Trophoblast cell (in vitro differentiated cells and primary cell): ENCODE results near the gene SULF2.

Source experiments
- DNase-seq, 2 donors: peaks; one replicate each; pipeline ENCODE4 v3.0.0-alpha.2; 2016
- H2AFZ ChIP-seq: 2 replicates; pipeline ENCODE4 v1.6.1; 2013; ENCODE audit warnings: low read length, moderate library complexity, mild to moderate bottlenecking; ENCODE audit not compliant: insufficient read depth, poor library complexity
- H2AK5ac ChIP-seq: 2 replicates; pipeline ENCODE4 v1.6.1; 2013; ENCODE audit warnings: mild to moderate bottlenecking, low read length
- H2BK120ac ChIP-seq: 2 replicates; pipeline ENCODE4 v1.6.1; 2013; ENCODE audit warnings: low read length, mild to moderate bottlenecking, moderate library complexity; ENCODE audit not compliant: insufficient read depth, poor library complexity
- H2BK12ac ChIP-seq: 2 replicates; pipeline ENCODE4 v1.6.1; 2013; ENCODE audit warnings: mild to moderate bottlenecking, low read length, moderate library complexity
- H2BK5ac ChIP-seq: 2 replicates; pipeline ENCODE4 v1.6.1; 2013; ENCODE audit warnings: low read length, low read depth, moderate library complexity, mild to moderate bottlenecking; ENCODE audit not compliant: poor library complexity
- H3K14ac ChIP-seq: 2 replicates; pipeline ENCODE4 v1.6.1; 2013; ENCODE audit warnings: mild to moderate bottlenecking, low read length
- H3K18ac ChIP-seq: 2 replicates; pipeline ENCODE4 v1.6.1; 2013; ENCODE audit warnings: mild to moderate bottlenecking, low read length
- H3K23ac ChIP-seq: 2 replicates; pipeline ENCODE4 v1.6.1; 2013; ENCODE audit warnings: low read length
- H3K27ac ChIP-seq: 2 replicates; pipeline ENCODE4 v1.5.1; 2013; ENCODE audit warnings: low read depth, mild to moderate bottlenecking, inconsistent platforms, low read length, moderate library complexity
- H3K27me3 ChIP-seq: 2 replicates; pipeline ENCODE4 v1.6.1; 2013; ENCODE audit warnings: inconsistent platforms, mild to moderate bottlenecking, low read length, moderate library complexity; ENCODE audit not compliant: insufficient read depth
- H3K36me3 ChIP-seq, 2 experiments: 1 replicate in 1 of 2; 2 replicates in 1 of 2; pipeline ENCODE4 v1.6.1; 2013; ENCODE audit warnings: low read length in 2 of 2, mild to moderate bottlenecking in 2 of 2, moderate library complexity in 1 of 2; ENCODE audit not compliant: insufficient read depth in 2 of 2, control insufficient read depth in 1 of 2
- H3K4ac ChIP-seq: 2 replicates; pipeline ENCODE4 v1.6.1; 2013; ENCODE audit warnings: low read depth, mild to moderate bottlenecking, low read length, moderate library complexity
- H3K4me1 ChIP-seq, 2 experiments: 1 replicate in 1 of 2; 2 replicates in 1 of 2; pipeline ENCODE4 v1.6.1; 2013; ENCODE audit warnings: low read length in 2 of 2, mild to moderate bottlenecking in 2 of 2, moderate library complexity in 1 of 2; ENCODE audit not compliant: insufficient read depth in 2 of 2, control insufficient read depth in 1 of 2
- H3K4me2 ChIP-seq: 2 replicates; pipeline ENCODE4 v1.6.1; 2013; ENCODE audit warnings: inconsistent platforms, mild to moderate bottlenecking, low read length, moderate library complexity
- H3K4me3 ChIP-seq: 2 replicates; pipeline ENCODE4 v1.5.1; 2013; ENCODE audit warnings: mild to moderate bottlenecking, low read depth, low read length, inconsistent platforms
- H3K79me1 ChIP-seq: one replicate; pipeline ENCODE4 v1.6.1; 2013; ENCODE audit warnings: low read length
- H3K79me2 ChIP-seq: 2 replicates; pipeline ENCODE4 v1.6.1; 2013; ENCODE audit warnings: low read length, mild to moderate bottlenecking; ENCODE audit not compliant: control insufficient read depth, insufficient read depth, poor library complexity
- H3K9ac ChIP-seq: 2 replicates; pipeline ENCODE4 v1.6.1; 2013; ENCODE audit warnings: mild to moderate bottlenecking, low read length
- H3K9me3 ChIP-seq: 2 replicates; pipeline ENCODE4 v1.6.1; 2013; ENCODE audit warnings: low read depth, mild to moderate bottlenecking, control low read depth, inconsistent platforms, low read length; ENCODE audit not compliant: insufficient read depth
- H4K12ac ChIP-seq: 2 replicates; pipeline ENCODE4 v1.6.1; 2013; ENCODE audit warnings: low read depth, mild to moderate bottlenecking, low read length, moderate library complexity
- H4K8ac ChIP-seq: 2 replicates; pipeline ENCODE4 v1.6.1; 2013; ENCODE audit warnings: low read depth, mild to moderate bottlenecking, low read length, moderate library complexity
- H4K91ac ChIP-seq: one replicate; pipeline ENCODE4 v1.6.1; 2013; ENCODE audit warnings: low read depth, mild to moderate bottlenecking, low read length, moderate library complexity
- WGBS: extraction: QIAGEN DNeasy Blood & Tissue Kit; methylation state at CpG from one replicate; pipeline ENCODE4 v1.1.7; 2013; ENCODE audit warnings: missing lambda C conversion rate; ENCODE audit not compliant: insufficient read length, insufficient coverage; ENCODE audit errors: extremely low coverage; 5-methylcytosine and 5-hydroxymethylcytosine counted together

The SULF2 gene

DNA sequence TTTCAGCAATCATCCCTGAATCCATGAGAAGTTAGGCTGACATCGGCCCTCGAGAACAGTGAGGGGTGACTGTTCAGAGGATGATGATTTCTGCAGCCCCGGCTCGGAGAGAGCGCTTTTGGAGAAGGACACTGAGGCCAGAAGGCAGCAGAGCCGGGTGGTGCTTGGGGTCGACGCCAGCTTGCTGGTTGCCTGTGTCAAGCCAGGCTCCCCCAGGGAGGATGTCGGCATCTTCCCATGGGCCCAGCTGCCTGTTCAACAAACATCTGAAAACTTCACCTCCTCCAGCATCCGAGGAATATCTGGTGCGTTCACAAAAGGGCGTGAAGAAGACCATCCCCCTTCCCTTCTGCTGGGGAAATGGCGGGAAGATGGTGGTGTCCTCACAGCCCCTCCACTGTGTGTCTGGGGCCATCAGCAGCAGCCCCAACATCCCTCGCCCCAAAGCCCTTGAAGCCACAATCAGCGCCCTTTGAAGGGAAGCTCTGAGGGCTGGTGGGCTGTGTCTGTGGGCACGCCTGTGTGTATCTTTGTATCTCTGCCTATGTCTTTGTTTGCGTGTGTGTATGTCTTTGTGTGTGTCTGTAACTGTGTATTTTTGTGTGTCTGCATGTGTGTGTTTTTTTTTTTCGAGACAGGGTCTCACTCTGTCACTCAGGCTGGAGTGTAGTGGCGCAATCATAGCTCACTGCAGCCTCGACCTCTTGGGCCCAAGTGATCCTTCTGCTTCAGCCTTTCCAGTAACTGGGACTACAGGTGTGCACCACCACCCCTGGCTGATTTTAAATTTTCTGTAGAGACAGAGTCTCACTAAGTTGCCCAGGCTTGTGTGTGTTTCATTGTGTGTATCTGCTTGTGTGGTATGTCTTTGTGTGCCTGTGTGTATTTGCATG lies 97.9 kb downstream of the SULF2 start:
- H3K4me2 ChIP-seq: no peak overlapping the region
- no peak overlapping the region for H2AK5ac ChIP-seq
- no peak overlapping the region for H3K27ac ChIP-seq
- H3K79me1 ChIP-seq: no peaks in the 10 kb centered on the region
- no peak overlapping the region for H4K8ac ChIP-seq
- H3K79me2 ChIP-seq: no peaks in the 10 kb centered on the region
- H2BK5ac ChIP-seq: no peak overlapping the region
- H3K27me3 ChIP-seq: no peaks in the 10 kb centered on the region
- H4K12ac ChIP-seq: no peak overlapping the region
- no peak overlapping the region for H2BK120ac ChIP-seq
- H3K4me3 ChIP-seq: no peak overlapping the region
- peaks cover 12% of the 10 kb centered on the region for H3K9me3 ChIP-seq
- H2AFZ ChIP-seq: no peak overlapping the region
- no peak overlapping the region for H3K4ac ChIP-seq
- H3K4me1 ChIP-seq: peaks cover 0 to 2% of the 10 kb centered on the region in 2 experiments
- no peak overlapping the region for H2BK12ac ChIP-seq
- no peak overlapping the region for H3K14ac ChIP-seq
- no peak overlapping the region for H4K91ac ChIP-seq
- DNase-seq: no peak
- H3K23ac ChIP-seq: no peak overlapping the region
- no peak overlapping the region for H3K9ac ChIP-seq
- WGBS: no CpG with 5 or more reads among the region's 20 CpGs
- H3K18ac ChIP-seq: no peak overlapping the region
- H3K36me3 ChIP-seq: peaks cover 22 to 28% of the 10 kb centered on the region in 2 experiments

DNA sequence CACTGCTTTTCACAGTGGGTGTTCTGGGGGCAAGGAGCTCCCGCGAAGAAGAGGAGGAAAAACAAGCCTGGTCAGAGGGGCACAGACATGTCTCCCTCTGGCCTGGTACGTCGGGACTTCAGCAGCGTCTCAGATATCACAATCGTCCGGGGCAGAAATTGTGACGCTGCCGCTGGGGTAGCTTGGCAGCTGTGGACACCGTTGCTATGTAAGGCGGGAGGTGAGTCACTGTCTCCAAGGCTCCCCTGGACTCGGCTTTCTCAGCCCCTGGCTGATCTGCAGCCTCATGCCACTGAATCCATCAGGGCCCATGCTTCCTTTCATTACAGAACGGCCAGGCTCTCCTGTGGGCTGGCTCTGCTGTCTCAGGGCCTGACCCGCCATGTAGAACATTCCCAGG lies 98.7 kb downstream of the SULF2 start:
- Histone ChIP-seq H4K91ac (no peak overlapping the region), H3K27ac (no peak overlapping the region)

DNA sequence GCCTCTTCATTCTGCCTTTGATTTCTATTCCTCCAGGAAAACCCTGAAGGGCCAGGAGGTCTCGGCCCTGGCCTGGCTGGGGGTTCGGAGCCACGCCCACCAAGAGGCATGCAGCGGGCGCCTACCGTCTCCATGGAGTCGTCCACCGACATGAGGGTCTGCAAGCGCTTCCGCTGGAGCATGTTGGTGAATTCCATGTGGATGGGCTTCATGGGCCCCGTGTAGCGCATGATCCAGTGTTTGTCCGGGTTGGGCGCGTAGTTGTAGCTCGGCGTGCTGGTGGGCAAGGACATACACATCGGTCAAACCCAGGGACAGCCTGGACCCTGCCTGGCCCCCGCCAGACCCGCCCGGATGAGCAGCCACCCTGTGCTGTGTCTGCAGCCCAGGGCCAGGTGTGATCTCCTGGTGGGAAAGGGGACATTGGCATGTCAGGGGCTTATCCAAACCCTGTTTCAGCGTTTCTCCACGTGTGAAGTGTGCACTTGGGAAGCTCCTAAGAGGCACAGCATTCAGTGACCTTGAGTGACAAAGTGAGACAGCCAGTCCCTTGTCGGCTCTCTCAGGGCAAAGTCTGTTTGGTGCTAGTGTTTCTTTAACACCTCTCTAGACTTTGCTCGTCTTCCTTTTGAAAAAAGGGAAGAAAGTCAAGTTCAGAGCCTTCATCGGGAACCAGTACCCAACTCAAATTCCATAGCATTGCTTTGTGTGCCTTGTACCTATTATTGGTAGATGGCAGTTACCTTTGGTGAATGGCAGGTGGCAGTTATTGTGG lies 100.8 kb downstream of the SULF2 start:
- H3K36me3 ChIP-seq: peaks cover 19 to 26% of the 10 kb centered on the region in 2 experiments
- H3K27me3 ChIP-seq: no peaks in the 10 kb centered on the region
- H3K9ac ChIP-seq: no peak overlapping the region
- no peak overlapping the region for H2AFZ ChIP-seq
- no peak overlapping the region for H2BK5ac ChIP-seq
- H3K14ac ChIP-seq: no peak overlapping the region
- H4K12ac ChIP-seq: no peak overlapping the region
- no peak overlapping the region for H4K91ac ChIP-seq
- H3K4me1 ChIP-seq: peaks cover 0 to 8% of the 10 kb centered on the region in 2 experiments
- no peaks in the 10 kb centered on the region for H3K79me1 ChIP-seq
- no peak overlapping the region for H3K18ac ChIP-seq
- H3K4me2 ChIP-seq: no peak overlapping the region
- H2AK5ac ChIP-seq: no peak overlapping the region
- H3K4me3 ChIP-seq: no peak overlapping the region
- no peak overlapping the region for H3K4ac ChIP-seq
- DNase-seq: no peak
- no peak overlapping the region for H3K27ac ChIP-seq
- no peak overlapping the region for H2BK12ac ChIP-seq
- H3K23ac ChIP-seq: no peak overlapping the region
- no CpG with 5 or more reads among the region's 26 CpGs for WGBS
- H3K9me3 ChIP-seq: peaks cover 6% of the 10 kb centered on the region
- H4K8ac ChIP-seq: no peak overlapping the region
- no peak overlapping the region for H2BK120ac ChIP-seq
- H3K79me2 ChIP-seq: no peaks in the 10 kb centered on the region

More for the DNA sequence above, 98.7 kb downstream of the SULF2 start:
- no peak overlapping the region for H2BK12ac ChIP-seq
- no peak overlapping the region for H3K4me2 ChIP-seq
- no peak overlapping the region for H2BK5ac ChIP-seq
- H3K4me1 ChIP-seq: peaks cover 0 to 8% of the 10 kb centered on the region in 2 experiments
- no peak overlapping the region for H3K18ac ChIP-seq
- no peak overlapping the region for H3K4ac ChIP-seq
- no peak overlapping the region for H2BK120ac ChIP-seq
- no peak overlapping the region for H3K9ac ChIP-seq
- no CpG with 5 or more reads among the region's 14 CpGs for WGBS
- H2AK5ac ChIP-seq: no peak overlapping the region
- no peak overlapping the region for H2AFZ ChIP-seq
- peaks cover 23 to 28% of the 10 kb centered on the region in 2 experiments for H3K36me3 ChIP-seq
- H3K79me2 ChIP-seq: no peaks in the 10 kb centered on the region
- H4K8ac ChIP-seq: no peak overlapping the region
- H3K4me3 ChIP-seq: no peak overlapping the region
- peaks cover 10% of the 10 kb centered on the region for H3K9me3 ChIP-seq
- peak; percentile 48 to 62 for DNase-seq
- no peak overlapping the region for H3K23ac ChIP-seq
- no peaks in the 10 kb centered on the region for H3K79me1 ChIP-seq
- no peak overlapping the region for H3K14ac ChIP-seq
- H4K12ac ChIP-seq: no peak overlapping the region
- no peaks in the 10 kb centered on the region for H3K27me3 ChIP-seq

DNA sequence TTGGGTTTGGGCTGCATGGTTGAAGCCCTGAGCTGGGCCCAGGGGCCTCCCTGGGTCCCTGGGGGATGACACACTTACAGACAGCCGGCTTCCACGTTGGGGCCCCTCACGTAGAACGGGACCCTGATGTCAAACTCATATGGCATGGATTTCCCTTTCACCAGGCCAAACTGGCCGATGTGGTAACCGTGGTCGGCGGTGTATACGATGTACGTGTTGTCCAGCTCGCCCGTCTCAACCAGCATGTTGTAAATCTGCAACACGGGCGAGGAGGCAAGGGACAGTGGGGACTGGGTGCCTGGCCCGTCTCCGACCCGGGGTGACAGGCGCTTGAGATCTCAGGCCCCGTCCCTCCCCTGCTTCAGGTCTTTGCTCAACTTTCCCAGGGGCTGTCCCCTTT lies 102.4 kb downstream of the SULF2 start:
- no peak overlapping the region for H4K8ac ChIP-seq
- H3K4ac ChIP-seq: no peak overlapping the region
- H3K4me3 ChIP-seq: no peak overlapping the region
- peaks cover 6% of the 10 kb centered on the region for H3K9me3 ChIP-seq
- H3K4me1 ChIP-seq: peaks cover 0 to 8% of the 10 kb centered on the region in 2 experiments
- no peak overlapping the region for H2AK5ac ChIP-seq
- H3K79me1 ChIP-seq: no peaks in the 10 kb centered on the region
- no peaks in the 10 kb centered on the region for H3K27me3 ChIP-seq
- no peak overlapping the region for H2BK12ac ChIP-seq
- H2BK5ac ChIP-seq: no peak overlapping the region
- H4K91ac ChIP-seq: no peak overlapping the region
- no peak overlapping the region for H4K12ac ChIP-seq
- H3K36me3 ChIP-seq: peaks cover 15 to 23% of the 10 kb centered on the region in 2 experiments
- no peak overlapping the region for H3K27ac ChIP-seq
- no peaks in the 10 kb centered on the region for H3K79me2 ChIP-seq
- H2BK120ac ChIP-seq: no peak overlapping the region
- no peak overlapping the region for H3K4me2 ChIP-seq
- H3K18ac ChIP-seq: no peak overlapping the region
- no peak for DNase-seq
- H2AFZ ChIP-seq: no peak overlapping the region
- WGBS: no CpG with 5 or more reads among the region's 19 CpGs
- H3K14ac ChIP-seq: no peak overlapping the region
- no peak overlapping the region for H3K23ac ChIP-seq
- no peak overlapping the region for H3K9ac ChIP-seq
